ENCODE measurements around the gene SMARCC1.
A peak's percentile ranks its signal among the peaks of the same experiment; 100 is the strongest.
"Not testable (repeated sequence)": the region's sequence is repeated elsewhere in the genome, so short reads cannot be mapped to it uniquely, and the experiment has no call there.

Gene SMARCC1

GRCh38 chr3:47766186-47766585 lies 15.5 kb downstream of the SMARCC1 start:
- TF ChIP-seq, protein P1, sequence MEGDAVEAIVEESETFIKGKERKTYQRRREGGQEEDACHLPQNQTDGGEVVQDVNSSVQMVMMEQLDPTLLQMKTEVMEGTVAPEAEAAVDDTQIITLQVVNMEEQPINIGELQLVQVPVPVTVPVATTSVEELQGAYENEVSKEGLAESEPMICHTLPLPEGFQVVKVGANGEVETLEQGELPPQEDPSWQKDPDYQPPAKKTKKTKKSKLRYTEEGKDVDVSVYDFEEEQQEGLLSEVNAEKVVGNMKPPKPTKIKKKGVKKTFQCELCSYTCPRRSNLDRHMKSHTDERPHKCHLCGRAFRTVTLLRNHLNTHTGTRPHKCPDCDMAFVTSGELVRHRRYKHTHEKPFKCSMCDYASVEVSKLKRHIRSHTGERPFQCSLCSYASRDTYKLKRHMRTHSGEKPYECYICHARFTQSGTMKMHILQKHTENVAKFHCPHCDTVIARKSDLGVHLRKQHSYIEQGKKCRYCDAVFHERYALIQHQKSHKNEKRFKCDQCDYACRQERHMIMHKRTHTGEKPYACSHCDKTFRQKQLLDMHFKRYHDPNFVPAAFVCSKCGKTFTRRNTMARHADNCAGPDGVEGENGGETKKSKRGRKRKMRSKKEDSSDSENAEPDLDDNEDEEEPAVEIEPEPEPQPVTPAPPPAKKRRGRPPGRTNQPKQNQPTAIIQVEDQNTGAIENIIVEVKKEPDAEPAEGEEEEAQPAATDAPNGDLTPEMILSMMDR (IDR thresholded peaks at IDR 0.05; ENCODE audit: low read length, missing control alignments), result no peak
- no peak for DNase-seq (ENCODE audit: low read depth)
- no peak overlapping the region for H3K4me3 ChIP-seq (replicated peaks; ENCODE audit: low read depth, low read length)

- no peak overlapping the region for H3K4me3 ChIP-seq (replicated peaks; ENCODE audit: low read depth, low read length)
- DNase-seq (ENCODE audit: low read depth), result peak; percentile 18
- TF ChIP-seq, protein P1 (IDR thresholded peaks at IDR 0.05; ENCODE audit: low read length, missing control alignments), result no peak
Measured at GRCh38 chr3:47762233-47762632, 19.5 kb downstream of the SMARCC1 start.

GRCh38 chr3:47761046-47761445 lies 20.6 kb downstream of the SMARCC1 start:
- no peak for DNase-seq (ENCODE audit: low read depth)
- H3K4me3 ChIP-seq (replicated peaks; ENCODE audit: low read depth, low read length), result no peak overlapping the region
- TF ChIP-seq, protein P1 (IDR thresholded peaks at IDR 0.05; ENCODE audit: low read length, missing control alignments), result no peak

DNA sequence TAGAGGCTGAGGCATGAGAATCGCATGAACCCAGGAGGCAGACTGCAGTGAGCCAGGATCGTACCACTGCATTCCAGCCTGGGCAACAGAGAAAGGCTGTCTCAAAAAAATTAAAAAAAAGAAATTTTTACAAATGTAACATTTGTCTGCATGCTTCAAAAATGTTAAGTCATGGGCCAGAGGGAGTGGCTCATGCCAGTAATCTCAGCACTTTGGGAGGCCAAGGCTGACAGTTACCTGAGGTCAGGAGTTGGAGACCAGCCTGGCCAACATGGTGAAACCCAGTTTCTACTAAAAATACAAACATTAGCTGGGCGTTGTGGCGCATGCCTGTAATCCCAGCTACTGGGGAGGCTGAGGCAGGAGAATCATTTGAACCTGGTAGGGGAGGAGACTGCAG lies 21.5 kb downstream of the SMARCC1 start:
- H3K4me3 ChIP-seq (replicated peaks; ENCODE audit: low read depth, low read length); DNase-seq (ENCODE audit: low read depth): not testable (repeated sequence)

DNA sequence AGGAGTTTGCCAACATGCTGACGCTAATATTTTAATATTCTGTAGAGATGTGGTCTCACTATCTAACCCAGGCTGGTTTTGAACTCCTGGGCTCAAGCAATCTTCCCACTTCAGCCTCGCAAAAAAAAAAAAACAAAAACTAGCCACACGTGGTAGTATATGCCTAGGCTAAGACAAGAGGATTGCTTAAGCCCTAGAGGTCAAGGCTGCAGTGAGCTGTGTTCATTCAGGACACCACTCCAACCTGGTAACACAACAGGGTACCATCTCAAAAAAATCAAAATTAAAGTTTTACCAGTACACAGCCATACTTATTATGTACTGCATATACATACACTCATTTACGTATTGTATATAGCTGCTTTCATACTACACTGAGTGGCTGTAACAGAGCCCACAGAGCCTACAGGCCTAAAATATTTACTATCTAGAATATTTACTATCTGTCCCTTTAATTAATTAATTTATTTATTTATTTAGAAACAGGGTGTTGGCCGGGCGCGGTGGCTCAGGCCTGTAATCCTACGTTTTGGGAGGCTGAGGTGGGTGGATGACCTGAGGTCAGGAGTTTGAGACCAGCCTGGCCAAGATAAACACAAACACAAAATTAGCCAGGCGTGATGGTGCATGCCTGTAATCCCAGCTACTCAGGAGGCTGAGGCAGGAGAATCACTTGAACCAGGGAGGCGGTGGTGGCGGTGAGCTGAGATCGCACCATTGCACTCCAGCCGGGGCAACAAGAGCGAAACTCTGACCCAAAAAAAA lies 23.2 kb downstream of the SMARCC1 start:
- H3K4me3 ChIP-seq (replicated peaks; ENCODE audit: low read depth, low read length), result no peak overlapping the region
- no peak for DNase-seq (ENCODE audit: low read depth)
- TF ChIP-seq, protein P1 (IDR thresholded peaks at IDR 0.05; ENCODE audit: low read length, missing control alignments), result no peak

- TF ChIP-seq, protein P1 (IDR thresholded peaks at IDR 0.05; ENCODE audit: low read length, missing control alignments), result no peak
- no peak for DNase-seq (ENCODE audit: low read depth)
- H3K4me3 ChIP-seq (replicated peaks; ENCODE audit: low read depth, low read length), result no peak overlapping the region
Measured at GRCh38 chr3:47752716-47753115, 29.0 kb downstream of the SMARCC1 start.

DNA sequence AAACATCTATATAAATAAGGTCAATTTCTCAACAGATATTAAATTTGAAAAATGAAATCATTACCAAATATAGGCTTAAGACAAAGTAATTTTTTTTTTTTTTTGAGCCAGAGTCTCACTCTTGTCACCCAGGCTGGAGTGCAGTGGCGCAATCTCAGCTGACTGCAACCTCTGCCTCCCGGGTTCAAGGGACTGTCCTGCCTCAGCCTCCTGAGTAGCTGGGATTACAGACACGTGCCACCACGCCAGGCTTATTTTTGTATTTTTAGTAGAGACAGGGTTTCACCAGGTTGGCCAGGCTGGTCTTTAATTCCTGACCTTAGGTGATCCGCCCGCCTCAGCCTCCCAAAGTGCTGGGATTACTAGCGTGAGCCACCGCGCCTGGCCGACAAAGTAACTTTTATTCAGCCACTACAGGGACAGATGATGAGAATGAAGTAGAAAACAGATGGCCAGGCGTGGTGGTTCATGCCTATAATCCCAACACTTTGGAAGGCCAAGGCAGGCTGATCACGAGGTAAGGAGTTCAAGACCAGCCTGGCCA lies 30.8 kb downstream of the SMARCC1 start:
- not testable (repeated sequence) for DNase-seq (ENCODE audit: low read depth); H3K4me3 ChIP-seq (replicated peaks; ENCODE audit: low read depth, low read length)

GRCh38 chr3:47747558-47747957 lies 34.1 kb downstream of the SMARCC1 start:
- TF ChIP-seq, protein P1 (IDR thresholded peaks at IDR 0.05; ENCODE audit: low read length, missing control alignments), result no peak
- no peak for DNase-seq (ENCODE audit: low read depth)
- no peak overlapping the region for H3K4me3 ChIP-seq (replicated peaks; ENCODE audit: low read depth, low read length)

All from fibroblast of pulmonary artery (primary cell).